HepG2 (cell line): Measurements from ENCODE around the gene DPP6. TPM values are rescaled to one million over a fixed set of nuclear protein-coding genes. Genes with fewer than 3 reads are reported as not detected.

Source experiments
- ATAC-seq: fragments of 200-7000 bp; cut with Tn5 transposase; 3 replicates; pipeline ENCODE4 v1.9.1; 2020; ENCODE audit warnings: mild to moderate bottlenecking, moderate library complexity
- BruUV-seq: library from RNA; stranded (reverse); fragments of 400-500 nt; replicated peaks from 2 replicates; lab custom pipeline; 2021; lab: Mats Ljungman, UMichigan
- CTCF ChIA-PET: fragments of 300-600 bp; formaldehyde crosslinking; extraction: SDS; loops from one replicate; lab custom pipeline; 2021; ENCODE audit warnings: low total read pairs, inconsistent platforms, low intra/inter-chr PET ratio; lab: Yijun Ruan, JAX
- POLR2A ChIA-PET: fragments of 350-600 bp; sonication (Branson Sonifier 250); formaldehyde crosslinking; loops from one replicate; lab custom pipeline; 2020; ENCODE audit warnings: antibody characterized with exemption, inconsistent platforms; lab: Yijun Ruan, JAX
- DNase-seq: peaks from one replicate; pipeline ENCODE4 v3.0.0-alpha.2; 2015; ENCODE audit warnings: low spot score
- FAIRE-seq: peaks from 3 replicates; lab custom pipeline; 2011; peaks lifted over from hg19 to GRCh38; lab: Jason Lieb, UNC
- H2AFZ ChIP-seq: one replicate; pipeline ENCODE4 v1.6.1; 2011; ENCODE audit warnings: low read length, inconsistent platforms
- H3K27ac ChIP-seq: fragments of 300-600 bp; 3 replicates; pipeline ENCODE4 v1.8.0; 2011; ENCODE audit warnings: mixed run types, mild to moderate bottlenecking, mixed read lengths, low read length, inconsistent platforms; ENCODE audit not compliant: insufficient read depth; ENCODE audit errors: extremely low read length
- H3K27me3 ChIP-seq, 2 experiments: fragments of 200-600 bp in 1 of 2; 2 replicates in 1 of 2; 3 replicates in 1 of 2; pipeline versions ENCODE4 v1.6.0 to v1.8.0; 2011; ENCODE audit warnings: low read length in 2 of 2, mild to moderate bottlenecking in 2 of 2, moderate library complexity in 2 of 2, inconsistent platforms in 1 of 2; ENCODE audit not compliant: insufficient read depth in 2 of 2, control insufficient read depth in 1 of 2
- H3K36me3 ChIP-seq, 2 experiments: fragments of 200-600 bp in 1 of 2; replicated peaks in 1 of 2; 2 replicates in 1 of 2; 3 replicates in 1 of 2; pipeline versions ENCODE4 v1.5.1 to v1.8.0; 2011; ENCODE audit warnings: low read length in 2 of 2, inconsistent platforms in 1 of 2; ENCODE audit not compliant: insufficient read depth in 2 of 2, control insufficient read depth in 1 of 2
- H3K4me1 ChIP-seq: 2 replicates; pipeline ENCODE4 v1.5.1; 2012; ENCODE audit warnings: low read length, inconsistent platforms; ENCODE audit not compliant: insufficient read depth
- H3K4me2 ChIP-seq: 2 replicates; pipeline ENCODE4 v1.6.0; 2011; ENCODE audit warnings: low read depth, low read length, inconsistent platforms
- H3K4me3 ChIP-seq, 3 experiments: fragments of 200-600 bp in 1 of 3; sonication (generic), shearing (Covaris generic) in 1 of 3; replicated peaks in 1 of 3; 2 replicates each; pipeline ENCODE4 v1.5.1; 2011 to 2016; ENCODE audit warnings: low read length in 3 of 3, inconsistent platforms in 2 of 3, low read depth in 2 of 3, mild to moderate bottlenecking in 2 of 3, control low read depth in 1 of 3, mixed read lengths in 1 of 3; ENCODE audit not compliant: insufficient read depth in 1 of 3
- H3K79me2 ChIP-seq: one replicate; pipeline ENCODE4 v1.6.1; 2011; ENCODE audit warnings: low read length, inconsistent platforms; ENCODE audit not compliant: insufficient read depth
- H3K9ac ChIP-seq: 2 replicates; pipeline ENCODE4 v1.6.0; 2011; ENCODE audit warnings: mild to moderate bottlenecking, low read depth, low read length, inconsistent platforms; ENCODE audit not compliant: insufficient read depth
- H3K9me3 ChIP-seq: 2 replicates; pipeline ENCODE4 v1.5.1; 2012; ENCODE audit warnings: mild to moderate bottlenecking, low read length
- H4K20me1 ChIP-seq: 2 replicates; pipeline ENCODE4 v1.6.0; 2011; ENCODE audit warnings: inconsistent platforms, mild to moderate bottlenecking, low read length, moderate library complexity; ENCODE audit not compliant: insufficient read depth
- EED ChIP-seq: sonication (generic); formaldehyde crosslinking; IDR thresholded peaks from 2 replicates; pipeline ENCODE4 v1.5.0; 2020; ENCODE audit warnings: mild to moderate bottlenecking, missing genetic modification reagents
- JUNB ChIP-seq: sonication (generic); formaldehyde crosslinking; IDR thresholded peaks from 2 replicates; pipeline ENCODE4 v1.8.0; 2022; ENCODE audit warnings: missing genetic modification reagents, mild to moderate bottlenecking, borderline replicate concordance
- MLLT10 ChIP-seq: sonication (generic); formaldehyde crosslinking; IDR thresholded peaks from 2 replicates; pipeline ENCODE4 v1.4.0; 2020; ENCODE audit warnings: missing genetic modification reagents
- NKX3-1 ChIP-seq: sonication (generic); formaldehyde crosslinking; IDR thresholded peaks from 2 replicates; pipeline ENCODE4 v1.5.0; 2020; ENCODE audit warnings: missing genetic modification reagents
- PHB2 ChIP-seq: fragments of 450-650 bp; IDR thresholded peaks from 2 replicates; pipeline ENCODE4 v1.6.1; 2018; ENCODE audit not compliant: partially characterized antibody
- SMAD3 ChIP-seq: sonication (generic); formaldehyde crosslinking; IDR thresholded peaks from 2 replicates; pipeline ENCODE4 v1.4.0; 2020; ENCODE audit warnings: missing genetic modification reagents
- SPEN ChIP-seq: sonication (generic); formaldehyde crosslinking; IDR thresholded peaks from 2 replicates; pipeline ENCODE4 v1.5.1; 2020; ENCODE audit warnings: low read depth, mild to moderate bottlenecking, missing genetic modification reagents
- ZBTB26 ChIP-seq: IDR thresholded peaks from 2 replicates; pipeline ENCODE4 v1.6.1; 2016; ENCODE audit warnings: missing compliant biosample characterization, missing genetic modification reagents, borderline replicate concordance
- ZFAT ChIP-seq: sonication (generic); formaldehyde crosslinking; conservative IDR thresholded peaks from 2 replicates; pipeline ENCODE4 v1.8.1; 2023; ENCODE audit warnings: missing genetic modification reagents, inconsistent platforms
- ZNF567 ChIP-seq: sonication (generic); formaldehyde crosslinking; IDR thresholded peaks from 2 replicates; pipeline ENCODE4 v1.8.1; 2023; ENCODE audit warnings: mild to moderate bottlenecking, missing genetic modification reagents, borderline replicate concordance
- ZNF629 ChIP-seq: sonication (generic); formaldehyde crosslinking; conservative IDR thresholded peaks from 2 replicates; pipeline ENCODE4 v1.5.0; 2020; ENCODE audit warnings: missing genetic modification reagents
- ZNF879 ChIP-seq: sonication (generic); formaldehyde crosslinking; IDR thresholded peaks from 2 replicates; pipeline ENCODE4 v1.8.1; 2023; ENCODE audit warnings: missing genetic modification reagents
- WGBS: methylation state at CpG from one replicate; pipeline ENCODE4 v1.1.6; 2017; ENCODE audit warnings: low lambda C conversion rate; 5-methylcytosine and 5-hydroxymethylcytosine counted together
- in situ Hi-C: cut with HindIII; loops from 2 replicates; pipeline ENCODE4 v1.10.0; 2017; ENCODE audit warnings: low pct_unique_long_range_greater_than_20kb; ENCODE audit not compliant: extremely low pct_ligation_motif_present
- intact Hi-C: fragments of 100-400 bp; cut with micrococcal nuclease; formaldehyde crosslinking; loops from one replicate; pipeline ENCODE4 v1.10.0; 2022; ENCODE audit not compliant: unreplicated experiment
- polyA plus RNA-seq, 8 experiments: library from polyadenylated mRNA; depleted of rRNA in 3 of 8; stranded (reverse) in 7 of 8; unstranded in 1 of 8; fragments of >200 nt; fragmentation: Illumina TruSeq in 4 of 8; extraction: Trizol in 4 of 8; gene quantifications; 2 replicates each; pipeline versions ENCODE4 v1.2.1 to v1.2.3, GENCODE V29; 2011 to 2016; ENCODE audit warnings: low read depth in 4 of 8, missing spikeins in 1 of 8, mixed read lengths in 1 of 8; ENCODE audit not compliant: insufficient read depth in 1 of 8
- total RNA-seq, 5 experiments: library from RNA; depleted of rRNA; stranded (reverse); fragments of >200 nt; fragmentation: Illumina TruSeq; extraction: Trizol; gene quantifications; 2 replicates each; pipeline ENCODE4 v1.2.3, GENCODE V29; 2016; ENCODE audit warnings: low read depth in 1 of 5
- TF ChIP-seq, protein P1 (sequence below): sonication (generic); formaldehyde crosslinking; conservative IDR thresholded peaks from 2 replicates; pipeline ENCODE4 v1.8.0; 2022; ENCODE audit warnings: missing genetic modification reagents
- TF ChIP-seq, protein P2 (sequence below): sonication (generic); formaldehyde crosslinking; IDR thresholded peaks from 2 replicates; pipeline ENCODE4 v1.9.0; 2021; ENCODE audit warnings: missing genetic modification reagents, mild to moderate bottlenecking, borderline replicate concordance
- TF ChIP-seq, protein P3 (sequence below): sonication (generic); formaldehyde crosslinking; conservative IDR thresholded peaks from 2 replicates; pipeline ENCODE4 v1.5.0; 2020; ENCODE audit warnings: missing genetic modification reagents

DPP6 gene
- total and polyA plus RNA-seq, 2 of the 13 experiments (the other 11 are each of a cell fraction or from before 2014, with no cell fraction given), result not detected

DNA sequence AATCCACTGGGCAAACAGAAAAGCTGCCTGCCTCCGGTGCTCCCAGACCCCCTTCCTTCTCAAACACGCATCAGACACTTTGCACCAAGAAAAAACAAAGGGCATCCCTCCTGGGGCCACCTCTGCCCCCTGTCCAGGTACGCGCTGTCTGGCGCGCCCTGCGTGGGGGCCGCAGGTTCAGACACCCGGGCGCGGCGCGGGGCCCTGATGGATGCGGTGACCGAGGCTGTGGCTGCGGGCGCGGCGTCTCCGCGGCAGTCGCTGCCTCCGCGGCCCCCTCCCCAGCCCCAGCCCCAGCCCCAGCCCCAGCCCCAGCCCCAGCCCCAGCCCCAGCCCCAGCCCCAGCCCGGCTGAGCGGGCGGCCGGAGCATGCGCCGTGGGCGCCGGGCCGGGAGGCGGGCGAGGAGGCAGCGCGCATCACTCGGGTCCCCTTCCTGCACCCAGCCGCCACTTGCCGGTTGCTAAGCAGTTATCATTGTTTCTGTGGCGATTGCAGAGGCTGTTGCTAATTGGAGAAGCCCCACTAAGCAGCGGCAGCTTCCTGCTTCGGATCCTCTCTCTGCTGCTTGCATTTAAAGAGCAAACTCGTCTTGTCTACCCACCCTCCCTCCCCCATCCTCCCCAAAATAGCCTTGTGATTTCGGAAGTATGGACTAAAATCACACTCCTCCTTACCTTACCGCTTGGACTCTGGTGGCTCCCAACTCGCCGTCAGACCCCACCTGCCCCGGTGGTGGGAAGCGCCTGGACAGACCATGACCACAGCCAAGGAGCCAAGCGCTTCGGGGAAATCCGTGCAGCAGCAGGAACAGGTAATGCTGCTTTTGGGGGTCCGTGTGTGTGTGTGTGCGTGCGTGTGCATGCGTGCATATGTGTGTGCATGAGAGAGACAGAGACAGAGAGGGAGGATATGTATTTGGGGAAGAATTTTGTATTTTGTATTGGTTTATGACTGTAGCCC is 252.8 kb downstream of the DPP6 start (continued):
- no peak for TF ChIP-seq NKX3-1 (CRISPR knock-in tag)
- no peak for TF ChIP-seq ZFAT (CRISPR knock-in tag)

GRCh38 chr7:154306036-154306435 is 253.8 kb downstream of the DPP6 start:
- Histone ChIP-seq H3K4me1 (peaks cover 17% of the 10 kb centered on the region), H3K79me2 (no peaks in the 10 kb centered on the region), H3K4me3 (no peak overlapping the region), H3K27ac (no peak overlapping the region), H3K36me3 (no peaks in the 10 kb centered on the region), H4K20me1 (no peaks in the 10 kb centered on the region), H3K4me2 (no peak overlapping the region), H2AFZ (no peak overlapping the region), H3K27me3 (peaks cover 0 to 26% of the 10 kb centered on the region in 2 experiments; a peak in 3 of 5 replicates), H3K9ac (no peak overlapping the region), H3K9me3 (no peaks in the 10 kb centered on the region)
- no TSS peak for BruUV-seq
- POLR2A ChIA-PET, result no interaction called here
- ATAC-seq (no peak), DNase-seq (no peak), FAIRE-seq (no peak)
- CTCF ChIA-PET, result no interaction called here
- TF ChIP-seq JUNB (no peak), EED (CRISPR knock-in tag) (no peak), PHB2 (no peak), ZBTB26 (CRISPR knock-in tag) (no peak), ZNF879 (CRISPR knock-in tag) (no peak), ZNF629 (no peak), ZNF567 (CRISPR knock-in tag) (no peak), SMAD3 (CRISPR knock-in tag) (no peak), SPEN (CRISPR knock-in tag) (no peak), MLLT10 (CRISPR knock-in tag) (no peak)
- TF ChIP-seq, protein P1, sequence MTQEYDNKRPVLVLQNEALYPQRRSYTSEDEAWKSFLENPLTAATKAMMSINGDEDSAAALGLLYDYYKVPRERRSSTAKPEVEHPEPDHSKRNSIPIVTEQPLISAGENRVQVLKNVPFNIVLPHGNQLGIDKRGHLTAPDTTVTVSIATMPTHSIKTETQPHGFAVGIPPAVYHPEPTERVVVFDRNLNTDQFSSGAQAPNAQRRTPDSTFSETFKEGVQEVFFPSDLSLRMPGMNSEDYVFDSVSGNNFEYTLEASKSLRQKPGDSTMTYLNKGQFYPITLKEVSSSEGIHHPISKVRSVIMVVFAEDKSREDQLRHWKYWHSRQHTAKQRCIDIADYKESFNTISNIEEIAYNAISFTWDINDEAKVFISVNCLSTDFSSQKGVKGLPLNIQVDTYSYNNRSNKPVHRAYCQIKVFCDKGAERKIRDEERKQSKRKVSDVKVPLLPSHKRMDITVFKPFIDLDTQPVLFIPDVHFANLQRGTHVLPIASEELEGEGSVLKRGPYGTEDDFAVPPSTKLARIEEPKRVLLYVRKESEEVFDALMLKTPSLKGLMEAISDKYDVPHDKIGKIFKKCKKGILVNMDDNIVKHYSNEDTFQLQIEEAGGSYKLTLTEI (CRISPR knock-in tag), result no peak
- TF ChIP-seq, protein P2, sequence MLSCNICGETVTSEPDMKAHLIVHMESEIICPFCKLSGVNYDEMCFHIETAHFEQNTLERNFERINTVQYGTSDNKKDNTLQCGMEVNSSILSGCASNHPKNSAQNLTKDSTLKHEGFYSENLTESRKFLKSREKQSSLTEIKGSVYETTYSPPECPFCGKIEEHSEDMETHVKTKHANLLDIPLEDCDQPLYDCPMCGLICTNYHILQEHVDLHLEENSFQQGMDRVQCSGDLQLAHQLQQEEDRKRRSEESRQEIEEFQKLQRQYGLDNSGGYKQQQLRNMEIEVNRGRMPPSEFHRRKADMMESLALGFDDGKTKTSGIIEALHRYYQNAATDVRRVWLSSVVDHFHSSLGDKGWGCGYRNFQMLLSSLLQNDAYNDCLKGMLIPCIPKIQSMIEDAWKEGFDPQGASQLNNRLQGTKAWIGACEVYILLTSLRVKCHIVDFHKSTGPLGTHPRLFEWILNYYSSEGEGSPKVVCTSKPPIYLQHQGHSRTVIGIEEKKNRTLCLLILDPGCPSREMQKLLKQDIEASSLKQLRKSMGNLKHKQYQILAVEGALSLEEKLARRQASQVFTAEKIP (CRISPR knock-in tag), result no peak
- TF ChIP-seq, protein P3, sequence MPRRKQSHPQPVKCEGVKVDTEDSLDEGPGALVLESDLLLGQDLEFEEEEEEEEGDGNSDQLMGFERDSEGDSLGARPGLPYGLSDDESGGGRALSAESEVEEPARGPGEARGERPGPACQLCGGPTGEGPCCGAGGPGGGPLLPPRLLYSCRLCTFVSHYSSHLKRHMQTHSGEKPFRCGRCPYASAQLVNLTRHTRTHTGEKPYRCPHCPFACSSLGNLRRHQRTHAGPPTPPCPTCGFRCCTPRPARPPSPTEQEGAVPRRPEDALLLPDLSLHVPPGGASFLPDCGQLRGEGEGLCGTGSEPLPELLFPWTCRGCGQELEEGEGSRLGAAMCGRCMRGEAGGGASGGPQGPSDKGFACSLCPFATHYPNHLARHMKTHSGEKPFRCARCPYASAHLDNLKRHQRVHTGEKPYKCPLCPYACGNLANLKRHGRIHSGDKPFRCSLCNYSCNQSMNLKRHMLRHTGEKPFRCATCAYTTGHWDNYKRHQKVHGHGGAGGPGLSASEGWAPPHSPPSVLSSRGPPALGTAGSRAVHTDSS, result no peak
- intact Hi-C loops (no loop called here), in situ Hi-C loops (no loop called here)
- 49% methylated on average over 15 of the region's 18 CpGs for WGBS
